ENCODE data around the gene CXCL17.
A peak's percentile ranks its signal among the peaks of the same experiment; 100 is the strongest.

Gene CXCL17

DNA sequence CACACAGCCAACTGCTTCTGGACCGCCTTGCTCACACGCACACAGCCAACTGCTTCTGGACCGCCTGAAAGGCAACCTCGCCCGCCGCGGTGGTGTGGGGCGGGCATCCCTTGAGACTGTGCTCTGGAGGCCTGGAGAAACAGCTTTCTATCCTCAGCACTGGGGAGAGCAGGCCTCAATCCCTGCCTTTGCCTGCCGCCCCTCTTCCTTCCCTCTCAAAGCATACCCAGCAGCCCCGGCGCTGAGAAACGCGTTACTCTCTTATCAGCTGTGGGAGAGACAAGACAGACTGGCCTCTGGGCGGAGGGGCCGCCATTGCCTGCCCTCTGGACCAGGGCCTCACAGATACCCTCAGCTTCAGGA is 18.4 kb downstream of the CXCL17 start:
- Mint-ChIP-seq H3K36me3 (ENCODE audit: low read depth) (no peaks in the 10 kb centered on the region), H3K27ac (peak overlapping the region; percentile 54 to 84 (median 76)), H3K4me1 (peaks cover 39% of the 10 kb centered on the region), H3K9me3 (no peaks in the 10 kb centered on the region), H3K4me3 (peak overlapping the region; percentile 90 to 96 (median 92)), H3K27me3 (ENCODE audit: low read depth) (no peaks in the 10 kb centered on the region)
- TF ChIP-seq, protein P1, sequence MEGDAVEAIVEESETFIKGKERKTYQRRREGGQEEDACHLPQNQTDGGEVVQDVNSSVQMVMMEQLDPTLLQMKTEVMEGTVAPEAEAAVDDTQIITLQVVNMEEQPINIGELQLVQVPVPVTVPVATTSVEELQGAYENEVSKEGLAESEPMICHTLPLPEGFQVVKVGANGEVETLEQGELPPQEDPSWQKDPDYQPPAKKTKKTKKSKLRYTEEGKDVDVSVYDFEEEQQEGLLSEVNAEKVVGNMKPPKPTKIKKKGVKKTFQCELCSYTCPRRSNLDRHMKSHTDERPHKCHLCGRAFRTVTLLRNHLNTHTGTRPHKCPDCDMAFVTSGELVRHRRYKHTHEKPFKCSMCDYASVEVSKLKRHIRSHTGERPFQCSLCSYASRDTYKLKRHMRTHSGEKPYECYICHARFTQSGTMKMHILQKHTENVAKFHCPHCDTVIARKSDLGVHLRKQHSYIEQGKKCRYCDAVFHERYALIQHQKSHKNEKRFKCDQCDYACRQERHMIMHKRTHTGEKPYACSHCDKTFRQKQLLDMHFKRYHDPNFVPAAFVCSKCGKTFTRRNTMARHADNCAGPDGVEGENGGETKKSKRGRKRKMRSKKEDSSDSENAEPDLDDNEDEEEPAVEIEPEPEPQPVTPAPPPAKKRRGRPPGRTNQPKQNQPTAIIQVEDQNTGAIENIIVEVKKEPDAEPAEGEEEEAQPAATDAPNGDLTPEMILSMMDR (IDR thresholded peaks at IDR 0.05; ENCODE audit: unreplicated experiment in 3 of 3), result no peak

DNA sequence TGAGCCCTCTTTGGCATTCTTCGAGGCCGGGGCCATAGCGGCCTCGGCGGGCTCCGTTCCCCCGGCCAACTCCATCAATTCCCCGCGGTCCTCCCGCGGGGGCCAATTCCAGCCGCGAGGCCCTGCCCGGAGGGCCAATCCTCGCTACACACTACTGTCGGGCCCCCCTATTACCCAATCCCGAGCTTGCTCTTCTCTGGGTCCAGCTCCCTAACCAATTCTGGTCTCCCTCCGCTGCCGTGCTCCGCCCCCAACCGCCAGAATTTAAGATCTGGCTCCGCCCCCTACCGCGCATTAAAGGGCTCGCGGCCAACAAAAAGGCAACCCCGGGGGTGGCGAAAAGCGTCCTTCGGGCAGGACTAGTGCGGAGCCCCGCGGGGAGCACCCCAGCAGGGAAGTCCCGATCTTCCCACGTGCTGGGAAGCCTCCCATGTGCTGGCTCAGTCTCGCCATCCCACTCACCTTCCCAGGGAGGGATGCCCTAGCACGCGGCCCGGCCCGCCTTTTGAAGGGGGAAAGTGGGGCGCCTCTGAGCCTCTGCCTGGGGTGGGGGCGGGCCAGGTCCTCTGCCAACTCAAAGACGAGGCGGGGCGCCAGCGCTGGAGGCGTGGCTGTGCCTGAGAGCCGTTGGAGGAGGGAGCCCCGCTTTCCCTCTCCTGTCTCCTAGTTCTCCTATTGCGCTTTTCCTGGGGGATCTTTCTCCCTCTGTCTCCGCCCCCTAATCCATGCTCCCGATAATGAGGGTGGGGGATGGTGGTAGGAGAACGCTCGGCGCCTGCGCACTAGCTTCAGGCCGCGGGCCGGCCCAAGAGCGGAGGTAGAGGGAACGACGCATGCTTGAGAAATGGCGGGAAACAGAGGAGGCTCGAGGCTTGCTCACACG is 19.0 kb downstream of the CXCL17 start:
- peak overlapping the region; percentile 54 to 84 (median 76) for H3K27ac Mint-ChIP-seq
- peak overlapping the region; percentile 90 to 96 (median 92) for H3K4me3 Mint-ChIP-seq
- TF ChIP-seq, protein P1 (IDR thresholded peaks at IDR 0.05; ENCODE audit: unreplicated experiment in 3 of 3), result no peak
- no peaks in the 10 kb centered on the region for H3K27me3 Mint-ChIP-seq (ENCODE audit: low read depth)
- H3K9me3 Mint-ChIP-seq, result no peaks in the 10 kb centered on the region
- H3K36me3 Mint-ChIP-seq (ENCODE audit: low read depth), result no peaks in the 10 kb centered on the region
- peaks cover 39% of the 10 kb centered on the region for H3K4me1 Mint-ChIP-seq

DNA sequence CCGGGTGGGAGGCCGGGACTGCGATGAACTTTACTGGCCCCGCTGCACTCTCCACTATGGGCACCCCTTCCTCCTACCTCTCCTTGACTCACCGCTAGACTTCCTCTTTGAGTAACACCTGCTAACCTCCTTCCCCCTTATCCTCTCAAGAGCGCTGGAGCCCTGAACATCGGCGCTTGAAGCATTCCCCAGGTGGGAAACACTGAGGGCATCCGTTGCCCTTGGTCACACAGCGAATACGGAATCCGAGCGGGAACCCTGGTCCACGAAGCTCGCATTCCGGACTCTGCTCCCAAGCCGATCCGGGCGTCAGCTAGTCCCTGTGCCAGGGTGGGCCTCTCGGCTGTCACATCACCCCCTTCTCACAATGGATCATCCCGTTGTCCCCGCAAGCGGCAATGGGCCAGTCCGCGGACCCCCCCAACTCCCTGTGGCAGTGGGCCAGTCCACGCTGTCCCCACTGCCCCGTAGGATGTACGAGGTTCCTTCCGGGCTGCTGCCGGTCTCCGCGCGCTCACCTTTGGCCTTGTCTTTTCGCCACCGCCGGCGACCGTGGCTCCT is 19.8 kb downstream of the CXCL17 start:
- no peaks in the 10 kb centered on the region for H3K27me3 Mint-ChIP-seq (ENCODE audit: low read depth)
- peak overlapping the region; percentile 54 to 84 (median 76) for H3K27ac Mint-ChIP-seq

DNA sequence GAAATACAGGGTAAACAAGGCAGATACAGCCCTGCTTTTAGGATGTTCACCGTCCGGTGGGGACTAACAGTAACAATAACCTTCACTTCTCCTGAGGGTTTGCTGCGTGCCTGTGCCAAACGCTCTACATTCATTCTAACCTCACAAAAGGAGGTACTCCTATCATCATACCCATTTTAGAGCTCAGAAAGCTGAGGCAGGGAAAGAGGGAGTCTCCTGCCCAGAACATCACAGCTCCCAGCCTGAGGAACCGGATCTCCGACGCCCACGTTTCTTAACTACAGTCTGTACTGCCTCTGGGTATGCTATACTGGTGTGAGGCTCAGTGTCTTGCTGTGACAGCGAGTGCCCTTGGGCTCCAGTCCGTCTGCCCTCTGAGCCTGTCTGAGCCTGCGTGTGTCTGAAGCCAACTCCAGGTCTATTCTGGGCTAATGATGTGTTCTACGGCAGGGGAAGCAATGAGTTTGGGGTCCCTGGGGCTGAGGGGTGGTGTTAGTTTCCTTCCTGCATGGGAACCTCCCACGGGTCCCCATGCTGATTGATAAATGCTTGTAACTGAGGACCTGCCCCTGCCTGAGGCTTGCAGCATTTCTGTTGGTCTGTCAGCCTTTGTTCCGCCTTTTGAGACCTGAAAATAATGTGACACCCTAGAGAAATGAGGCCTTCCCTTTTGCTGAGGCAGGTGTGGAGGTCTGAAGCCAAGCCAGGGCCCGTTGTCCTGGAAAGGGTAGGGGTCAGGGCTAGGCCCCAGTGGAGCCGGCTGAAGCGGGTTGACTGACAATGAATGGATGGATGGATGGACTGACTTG is 20.4 kb downstream of the CXCL17 start:
- H3K4me3 Mint-ChIP-seq, result peak overlapping the region; percentile 90 to 96 (median 92)
- no peaks in the 10 kb centered on the region for H3K9me3 Mint-ChIP-seq
- no peaks in the 10 kb centered on the region for H3K36me3 Mint-ChIP-seq (ENCODE audit: low read depth)
- H3K4me1 Mint-ChIP-seq, result peaks cover 33% of the 10 kb centered on the region
- TF ChIP-seq, protein P1 (IDR thresholded peaks at IDR 0.05; ENCODE audit: unreplicated experiment in 3 of 3), result no peak
- H3K27me3 Mint-ChIP-seq (ENCODE audit: low read depth), result no peaks in the 10 kb centered on the region
- H3K27ac Mint-ChIP-seq, result peak overlapping the region in 2 of 3 experiments; percentile 54 to 76

More for the DNA sequence above, 19.8 kb downstream of the CXCL17 start:
- H3K36me3 Mint-ChIP-seq (ENCODE audit: low read depth), result no peaks in the 10 kb centered on the region
- H3K9me3 Mint-ChIP-seq, result no peaks in the 10 kb centered on the region
- H3K4me1 Mint-ChIP-seq, result peaks cover 38% of the 10 kb centered on the region
- H3K4me3 Mint-ChIP-seq, result peak overlapping the region; percentile 90 to 96 (median 92)
- TF ChIP-seq, protein P1 (IDR thresholded peaks at IDR 0.05; ENCODE audit: unreplicated experiment in 3 of 3), result no peak

DNA sequence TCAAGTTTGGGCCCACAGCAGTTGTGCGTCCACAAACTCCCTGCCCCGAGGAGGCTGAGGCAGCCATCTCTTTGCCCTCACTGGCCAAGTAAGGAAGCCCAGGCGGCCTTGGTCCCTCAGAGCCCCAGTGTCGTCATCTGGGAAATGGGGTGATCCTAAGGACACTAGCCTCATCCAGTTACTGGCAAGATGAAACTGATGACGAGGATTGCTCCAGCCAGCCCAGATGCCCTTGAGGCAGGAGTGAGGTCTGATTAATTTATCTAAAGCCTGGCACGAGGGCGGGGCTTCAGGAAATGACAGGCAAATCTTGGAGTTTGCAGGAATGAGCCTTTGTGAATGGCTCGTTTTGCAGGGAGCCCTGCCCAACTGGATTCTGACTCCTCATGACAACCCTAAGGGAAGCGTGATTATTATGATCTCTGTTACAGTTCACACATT is 21.1 kb downstream of the CXCL17 start:
- Mint-ChIP-seq H3K36me3 (ENCODE audit: low read depth) (no peaks in the 10 kb centered on the region), H3K27ac (no peak overlapping the region), H3K9me3 (no peaks in the 10 kb centered on the region), H3K27me3 (ENCODE audit: low read depth) (no peaks in the 10 kb centered on the region), H3K4me3 (peak overlapping the region; percentile 90 to 96 (median 92)), H3K4me1 (peaks cover 26% of the 10 kb centered on the region)
- TF ChIP-seq, protein P1 (IDR thresholded peaks at IDR 0.05; ENCODE audit: unreplicated experiment in 3 of 3), result no peak

Data from nephron (organoid).